ENCODE measurements around the gene ERC2.

ERC2 gene

DNA sequence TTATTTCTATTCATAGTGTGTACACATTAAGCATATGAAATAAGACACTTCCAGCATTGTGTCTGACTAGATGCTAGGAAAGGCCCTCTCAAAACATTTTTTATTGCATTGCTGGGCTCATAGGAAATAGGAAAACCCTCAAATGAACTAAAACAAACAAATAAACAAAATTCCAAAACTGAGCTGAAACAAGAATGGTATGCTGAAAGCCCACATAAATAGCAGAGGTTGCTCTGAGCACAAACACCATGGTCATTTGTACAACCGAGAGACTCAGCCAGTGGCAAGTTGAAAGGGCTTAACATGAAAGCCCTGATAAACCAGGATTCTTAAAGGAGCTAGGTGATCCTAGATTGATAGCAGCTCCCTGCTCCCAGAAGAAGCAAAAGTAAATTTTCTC, 671.2 kb downstream of the ERC2 start:
- TF ChIP-seq, protein P1, sequence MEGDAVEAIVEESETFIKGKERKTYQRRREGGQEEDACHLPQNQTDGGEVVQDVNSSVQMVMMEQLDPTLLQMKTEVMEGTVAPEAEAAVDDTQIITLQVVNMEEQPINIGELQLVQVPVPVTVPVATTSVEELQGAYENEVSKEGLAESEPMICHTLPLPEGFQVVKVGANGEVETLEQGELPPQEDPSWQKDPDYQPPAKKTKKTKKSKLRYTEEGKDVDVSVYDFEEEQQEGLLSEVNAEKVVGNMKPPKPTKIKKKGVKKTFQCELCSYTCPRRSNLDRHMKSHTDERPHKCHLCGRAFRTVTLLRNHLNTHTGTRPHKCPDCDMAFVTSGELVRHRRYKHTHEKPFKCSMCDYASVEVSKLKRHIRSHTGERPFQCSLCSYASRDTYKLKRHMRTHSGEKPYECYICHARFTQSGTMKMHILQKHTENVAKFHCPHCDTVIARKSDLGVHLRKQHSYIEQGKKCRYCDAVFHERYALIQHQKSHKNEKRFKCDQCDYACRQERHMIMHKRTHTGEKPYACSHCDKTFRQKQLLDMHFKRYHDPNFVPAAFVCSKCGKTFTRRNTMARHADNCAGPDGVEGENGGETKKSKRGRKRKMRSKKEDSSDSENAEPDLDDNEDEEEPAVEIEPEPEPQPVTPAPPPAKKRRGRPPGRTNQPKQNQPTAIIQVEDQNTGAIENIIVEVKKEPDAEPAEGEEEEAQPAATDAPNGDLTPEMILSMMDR (IDR thresholded peaks at IDR 0.05; ENCODE audit: low read depth, low read length): no peak
- no peak overlapping the region for H3K4me3 ChIP-seq (ENCODE audit: low read depth, low read length)

DNA sequence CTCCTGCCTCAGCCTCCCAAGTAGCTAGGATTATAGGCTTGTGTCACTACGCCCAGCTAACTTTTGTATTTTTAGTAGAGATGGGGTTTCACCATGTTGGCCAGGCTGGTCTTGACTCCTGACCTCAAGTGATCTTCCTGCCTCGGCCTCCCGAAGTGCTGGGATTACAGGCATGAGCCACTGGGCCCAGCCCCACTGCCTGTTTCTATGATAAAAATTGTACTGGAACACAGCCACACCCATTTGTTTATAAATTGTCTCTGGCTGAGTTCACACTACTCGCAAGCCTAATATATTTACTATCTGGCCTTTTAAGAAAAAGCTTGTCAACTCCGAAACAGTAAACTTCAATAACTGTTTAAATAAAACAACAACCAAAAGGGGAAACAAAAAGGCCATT, 671.7 kb downstream of the ERC2 start:
- TF ChIP-seq, protein P1 (IDR thresholded peaks at IDR 0.05; ENCODE audit: low read depth, low read length): no peak
- no peak overlapping the region for H3K4me3 ChIP-seq (ENCODE audit: low read depth, low read length)

DNA sequence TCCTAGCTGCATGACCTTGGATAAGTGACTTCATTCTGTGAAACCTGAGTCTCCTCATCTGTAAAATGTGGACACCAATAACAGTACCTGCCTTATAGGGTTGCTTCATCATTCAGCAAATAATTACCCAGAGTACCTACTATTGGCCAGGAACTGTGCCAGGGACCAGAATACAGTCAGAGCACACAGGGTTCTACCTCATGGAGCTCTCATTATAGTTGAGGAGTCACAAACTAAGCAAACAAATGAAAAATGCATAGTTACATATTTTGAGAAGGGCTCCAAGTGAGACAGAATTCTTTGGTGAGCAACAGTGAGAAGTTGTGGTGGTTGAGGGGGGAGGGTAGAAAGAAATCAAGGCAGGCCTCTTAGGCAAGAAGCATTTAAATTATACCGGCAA, 672.5 kb downstream of the ERC2 start:
- H3K4me3 ChIP-seq (ENCODE audit: low read depth, low read length): no peak overlapping the region
- TF ChIP-seq, protein P1 (IDR thresholded peaks at IDR 0.05; ENCODE audit: low read depth, low read length): no peak

GRCh38 chr3:55795296-55795695, 673.0 kb downstream of the ERC2 start:
- TF ChIP-seq, protein P1 (IDR thresholded peaks at IDR 0.05; ENCODE audit: low read depth, low read length): no peak
- no peak overlapping the region for H3K4me3 ChIP-seq (ENCODE audit: low read depth, low read length)

- TF ChIP-seq, protein P1 (IDR thresholded peaks at IDR 0.05; ENCODE audit: low read depth, low read length): no peak
- H3K4me3 ChIP-seq (ENCODE audit: low read depth, low read length): no peak overlapping the region
These were observed 675.5 kb downstream of the ERC2 start for GRCh38 chr3:55792742-55793141.

GRCh38 chr3:55792009-55792408, 676.3 kb downstream of the ERC2 start:
- H3K4me3 ChIP-seq (ENCODE audit: low read depth, low read length): no peak overlapping the region
- TF ChIP-seq, protein P1 (IDR thresholded peaks at IDR 0.05; ENCODE audit: low read depth, low read length): no peak

DNA sequence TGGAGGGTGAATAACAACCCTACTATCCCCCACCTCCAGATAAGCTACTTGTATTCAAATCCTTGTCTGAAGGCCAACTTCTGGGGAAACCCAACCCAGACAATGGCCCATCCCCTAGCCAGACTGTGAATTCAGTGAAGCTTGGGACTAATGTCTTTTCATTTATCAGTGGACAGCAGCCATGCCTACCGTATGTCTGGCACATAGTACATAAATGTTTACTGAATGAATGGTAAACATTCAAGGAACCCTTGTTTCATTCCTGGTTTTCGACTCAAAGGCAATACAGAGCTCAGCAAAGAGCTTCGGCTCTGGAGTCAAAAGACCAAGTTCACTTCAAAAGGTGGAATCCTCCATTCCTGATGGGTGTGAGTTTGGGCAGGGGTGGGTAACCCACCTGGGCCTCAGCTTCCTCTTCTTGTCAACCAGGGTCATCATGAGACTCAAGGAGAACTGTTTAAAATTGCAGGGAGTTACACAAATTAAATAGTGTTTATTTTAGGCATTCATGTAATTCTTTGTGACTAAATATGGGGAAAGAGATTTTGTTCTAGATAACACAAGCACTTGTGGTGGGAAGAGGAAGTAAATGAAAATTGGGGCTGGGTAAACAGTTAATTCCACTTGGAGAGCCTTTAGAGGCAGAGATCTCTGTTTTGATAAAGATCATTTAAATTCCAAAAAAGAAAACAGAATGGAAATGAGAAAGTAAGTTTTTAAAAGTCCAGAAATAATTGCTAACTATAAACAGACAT, 677.5 kb downstream of the ERC2 start:
- TF ChIP-seq, protein P1 (IDR thresholded peaks at IDR 0.05; ENCODE audit: low read depth, low read length): no peak

More for the DNA sequence above, 677.5 kb downstream of the ERC2 start:
- no peak overlapping the region for H3K4me3 ChIP-seq (ENCODE audit: low read depth, low read length)

Measured in WI38 (cell line).